Lung (tissue), 12 donors: ENCODE measurements around the gene BRINP1. TPM values are rescaled to one million over a fixed set of nuclear protein-coding genes. Genes with fewer than 3 reads are reported as not detected.

Experiments used
- ATAC-seq: fragments of 200-7000 bp; cut with Tn5 transposase; one replicate; pipeline ENCODE4 v1.9.1; 2020; ENCODE audit warnings: moderate number of reproducible peaks; ENCODE audit not compliant: insufficient read depth, low FRiP score
- DNase-seq, 3 donors: peaks; one replicate each; pipeline ENCODE4 v3.0.0-alpha.2; 2013 to 2017
- H3K27ac ChIP-seq, 2 donors: one replicate each; pipeline ENCODE4 v1.5.1; 2013; ENCODE audit warnings: mild to moderate bottlenecking in 2 of 2, moderate library complexity in 2 of 2, control low read depth in 1 of 2, inconsistent platforms in 1 of 2, low read depth in 1 of 2, low read length in 1 of 2
- H3K27me3 ChIP-seq, 3 donors: one replicate each; pipeline ENCODE4 v1.5.1; 2013; ENCODE audit warnings: low read length in 2 of 3; ENCODE audit not compliant: control insufficient read depth in 3 of 3, insufficient read depth in 3 of 3
- H3K36me3 ChIP-seq, 4 donors: one replicate each; pipeline ENCODE4 v1.5.1; 2013; ENCODE audit warnings: low read length in 4 of 4, mild to moderate bottlenecking in 1 of 4, moderate library complexity in 1 of 4; ENCODE audit not compliant: control insufficient read depth in 4 of 4, insufficient read depth in 4 of 4
- H3K4me1 ChIP-seq, 5 donors: one replicate each; pipeline ENCODE4 v1.5.1; 2013; ENCODE audit warnings: low read length in 5 of 5, mild to moderate bottlenecking in 2 of 5, moderate library complexity in 1 of 5; ENCODE audit not compliant: control insufficient read depth in 5 of 5, insufficient read depth in 5 of 5
- H3K4me3 ChIP-seq: one replicate; pipeline ENCODE4 v1.5.1; 2013; ENCODE audit warnings: mild to moderate bottlenecking, control low read depth, moderate library complexity
- H3K9ac ChIP-seq, 2 donors: one replicate each; pipeline ENCODE4 v1.5.1; 2013; ENCODE audit warnings: low read length in 2 of 2, control low read depth in 1 of 2; ENCODE audit not compliant: insufficient read depth in 1 of 2
- H3K9me3 ChIP-seq, 4 donors: one replicate each; pipeline ENCODE4 v1.5.1; 2013; ENCODE audit warnings: low read length in 3 of 4, mild to moderate bottlenecking in 1 of 4, moderate library complexity in 1 of 4; ENCODE audit not compliant: control insufficient read depth in 4 of 4, insufficient read depth in 3 of 4
- WGBS, 2 donors: extraction: QIAGEN DNeasy Blood & Tissue Kit; methylation state at CpG; one replicate each; pipeline ENCODE4 v1.1.7; 2013; 5-methylcytosine and 5-hydroxymethylcytosine counted together
- polyA plus RNA-seq, 2 donors: library from polyadenylated mRNA; stranded (reverse); fragments of 200-250 nt; gene quantifications; one replicate each; pipeline ENCODE4 v1.2.1, GENCODE V29; 2013
- total RNA-seq, 2 donors: library from RNA; depleted of rRNA in 1 of 2; stranded (reverse); fragments of >200 nt in 1 of 2; gene quantifications; one replicate each; pipeline ENCODE4 v1.2.1, GENCODE V29; 2014 to 2021
- TF ChIP-seq, protein P1 (sequence below): IDR thresholded peaks from 2 replicates; pipeline ENCODE4 v1.5.1; 2012; ENCODE audit warnings: mild to moderate bottlenecking; ENCODE audit errors: control extremely low read depth, extremely low read depth
- donor health status: control.
- donor health status: control.
- donor health status: Bipolar disorder and iron deficiency.
- donor health status: healthy.
- donor health status: DM: yes; HTN: yes; CAD: no.

Gene BRINP1
- total and polyA plus RNA-seq, 4 donors, result 0.14 to 1.4 (median 0.42) TPM

- Histone ChIP-seq H3K4me3 (no peak overlapping the region), H3K27me3 (no peaks in the 10 kb centered on the region), H3K36me3 (no peaks in the 10 kb centered on the region), H3K9ac (no peak overlapping the region), H3K27ac (no peak overlapping the region), H3K4me1 (no peaks in the 10 kb centered on the region), H3K9me3 (no peaks in the 10 kb centered on the region)
- WGBS, 2 donors, result 78 to 91% methylated on average over 3 of the region's 3 CpGs
- TF ChIP-seq, protein P1, sequence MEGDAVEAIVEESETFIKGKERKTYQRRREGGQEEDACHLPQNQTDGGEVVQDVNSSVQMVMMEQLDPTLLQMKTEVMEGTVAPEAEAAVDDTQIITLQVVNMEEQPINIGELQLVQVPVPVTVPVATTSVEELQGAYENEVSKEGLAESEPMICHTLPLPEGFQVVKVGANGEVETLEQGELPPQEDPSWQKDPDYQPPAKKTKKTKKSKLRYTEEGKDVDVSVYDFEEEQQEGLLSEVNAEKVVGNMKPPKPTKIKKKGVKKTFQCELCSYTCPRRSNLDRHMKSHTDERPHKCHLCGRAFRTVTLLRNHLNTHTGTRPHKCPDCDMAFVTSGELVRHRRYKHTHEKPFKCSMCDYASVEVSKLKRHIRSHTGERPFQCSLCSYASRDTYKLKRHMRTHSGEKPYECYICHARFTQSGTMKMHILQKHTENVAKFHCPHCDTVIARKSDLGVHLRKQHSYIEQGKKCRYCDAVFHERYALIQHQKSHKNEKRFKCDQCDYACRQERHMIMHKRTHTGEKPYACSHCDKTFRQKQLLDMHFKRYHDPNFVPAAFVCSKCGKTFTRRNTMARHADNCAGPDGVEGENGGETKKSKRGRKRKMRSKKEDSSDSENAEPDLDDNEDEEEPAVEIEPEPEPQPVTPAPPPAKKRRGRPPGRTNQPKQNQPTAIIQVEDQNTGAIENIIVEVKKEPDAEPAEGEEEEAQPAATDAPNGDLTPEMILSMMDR, result no peak
- no peak for DNase-seq
- ATAC-seq, result no peak
Measured at GRCh38 chr9:119339056-119339455, 30.2 kb downstream of the BRINP1 start.

GRCh38 chr9:119337573-119337972, 31.7 kb downstream of the BRINP1 start:
- H3K4me1 ChIP-seq, result no peaks in the 10 kb centered on the region
- TF ChIP-seq, protein P1, result no peak
- no peak for DNase-seq
- no peaks in the 10 kb centered on the region for H3K27me3 ChIP-seq
- H3K36me3 ChIP-seq, result no peaks in the 10 kb centered on the region
- H3K9me3 ChIP-seq, result no peaks in the 10 kb centered on the region
- H3K4me3 ChIP-seq, result no peak overlapping the region
- H3K9ac ChIP-seq, result no peak overlapping the region
- H3K27ac ChIP-seq, result no peak overlapping the region
- ATAC-seq, result no peak

DNA sequence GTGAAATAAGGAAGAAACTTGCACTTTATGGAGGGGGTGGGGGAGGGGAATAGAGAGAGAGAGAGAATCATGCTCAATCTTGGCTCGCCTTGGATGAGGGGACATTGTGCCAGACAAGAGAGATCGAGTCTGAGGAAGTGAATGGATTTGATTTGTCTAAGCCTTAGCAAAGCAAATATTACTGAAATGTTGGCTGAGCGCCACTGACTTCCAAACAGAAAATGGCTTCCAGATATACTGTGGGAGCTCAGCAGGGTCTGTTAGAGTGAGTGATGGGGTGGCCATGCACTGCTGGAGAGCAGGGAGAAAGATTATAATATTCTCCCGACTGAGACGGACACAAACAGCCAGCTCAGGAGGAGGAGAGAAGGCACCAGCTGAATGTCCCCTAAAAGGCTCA, 34.5 kb downstream of the BRINP1 start:
- TF ChIP-seq, protein P1, result no peak
- H3K27me3 ChIP-seq, result no peaks in the 10 kb centered on the region
- no peak overlapping the region for H3K9ac ChIP-seq
- no peaks in the 10 kb centered on the region for H3K36me3 ChIP-seq
- ATAC-seq, result no peak
- H3K4me3 ChIP-seq, result no peak overlapping the region
- H3K4me1 ChIP-seq, result no peaks in the 10 kb centered on the region
- peak in 2 of 3 donors; percentile 6 to 13 for DNase-seq
- H3K9me3 ChIP-seq, result peaks cover 0 to 4% (median 1%) of the 10 kb centered on the region in 4 donors
- H3K27ac ChIP-seq, result no peak overlapping the region
- 64 to 82% methylated on average over 5 of the region's 5 CpGs for WGBS, 2 donors

DNA sequence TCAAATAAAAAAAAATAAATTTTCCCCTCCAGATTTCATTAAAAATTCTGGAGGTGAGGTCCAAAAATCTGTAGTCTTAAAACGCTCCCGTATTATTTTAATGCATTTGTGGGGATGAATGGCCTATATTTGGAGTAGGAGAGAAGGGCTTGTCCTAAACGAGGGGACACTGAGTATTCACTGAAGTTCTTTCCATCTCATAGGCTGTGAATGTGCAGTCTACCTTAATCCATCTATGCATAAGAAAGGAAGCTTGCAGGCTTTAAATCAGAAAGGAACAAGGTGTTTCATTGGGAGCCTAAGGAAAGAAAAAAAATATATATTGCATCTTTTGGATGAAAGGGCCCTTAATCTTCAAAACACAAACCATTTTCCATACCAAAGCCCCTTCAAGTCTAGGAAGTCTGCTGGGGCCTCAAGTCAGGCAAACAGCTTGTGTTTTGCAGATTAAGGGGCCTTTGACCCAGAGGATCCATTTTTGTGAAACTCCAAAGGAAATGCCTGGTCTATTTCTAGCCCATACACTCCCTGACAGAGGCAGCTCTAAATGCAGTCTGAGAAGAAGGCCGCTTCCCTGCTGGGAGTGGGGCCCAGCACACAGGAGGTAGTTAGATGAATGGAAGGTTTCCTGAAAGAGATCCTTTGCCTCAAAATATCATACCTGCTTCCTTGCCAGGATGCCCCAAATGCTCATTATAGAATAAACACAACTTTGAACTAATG, 35.6 kb downstream of the BRINP1 start:
- Histone ChIP-seq H3K4me3 (no peak overlapping the region), H3K36me3 (no peaks in the 10 kb centered on the region), H3K27ac (no peak overlapping the region), H3K9ac (no peak overlapping the region), H3K9me3 (peaks cover 0 to 12% (median 6%) of the 10 kb centered on the region in 4 donors), H3K4me1 (no peaks in the 10 kb centered on the region), H3K27me3 (no peaks in the 10 kb centered on the region)
- DNase-seq (no peak), ATAC-seq (no peak)
- WGBS, 2 donors, result 58 to 67% methylated on average over 4 of the region's 4 CpGs
- TF ChIP-seq, protein P1, result no peak
